DMS153 (cell line): ENCODE measurements around the gene CERT1.

ENCODE experiments used
- DNase-seq: peaks from one replicate; lab custom pipeline; 2025; lab: John Stamatoyannopoulos, UW

Gene CERT1

GRCh38 chr5:75471193-75471592 lies 40.2 kb downstream of the CERT1 start:
- no peak for DNase-seq

GRCh38 chr5:75469017-75469416 lies 42.4 kb downstream of the CERT1 start:
- no peak for DNase-seq

GRCh38 chr5:75468593-75468992 lies 42.8 kb downstream of the CERT1 start:
- DNase-seq, result no peak

- no peak for DNase-seq
These were observed 45.3 kb downstream of the CERT1 start for GRCh38 chr5:75466006-75466716.

GRCh38 chr5:75465480-75465879 lies 45.9 kb downstream of the CERT1 start:
- no peak for DNase-seq

- no peak for DNase-seq
These were observed 47.7 kb downstream of the CERT1 start for GRCh38 chr5:75463726-75464125.

DNA sequence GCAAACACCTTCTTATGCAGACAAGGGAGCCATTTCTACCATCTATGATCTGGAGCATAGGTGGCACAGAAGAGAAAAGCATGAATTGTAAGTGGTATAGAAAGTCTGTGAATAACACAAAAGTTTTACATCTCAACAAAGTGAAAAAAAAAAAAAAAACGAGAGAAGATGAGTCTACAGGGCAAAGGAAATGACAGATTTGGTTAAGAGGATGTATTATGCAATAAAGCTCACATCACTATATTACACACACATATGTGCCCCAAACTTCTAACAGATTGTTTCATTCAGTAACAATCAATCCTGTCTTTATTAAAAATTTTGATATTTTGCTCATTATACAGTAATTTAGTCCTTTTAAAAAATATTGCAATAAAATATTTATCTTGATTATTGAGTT lies 49.8 kb downstream of the CERT1 start:
- DNase-seq, result no peak

DNA sequence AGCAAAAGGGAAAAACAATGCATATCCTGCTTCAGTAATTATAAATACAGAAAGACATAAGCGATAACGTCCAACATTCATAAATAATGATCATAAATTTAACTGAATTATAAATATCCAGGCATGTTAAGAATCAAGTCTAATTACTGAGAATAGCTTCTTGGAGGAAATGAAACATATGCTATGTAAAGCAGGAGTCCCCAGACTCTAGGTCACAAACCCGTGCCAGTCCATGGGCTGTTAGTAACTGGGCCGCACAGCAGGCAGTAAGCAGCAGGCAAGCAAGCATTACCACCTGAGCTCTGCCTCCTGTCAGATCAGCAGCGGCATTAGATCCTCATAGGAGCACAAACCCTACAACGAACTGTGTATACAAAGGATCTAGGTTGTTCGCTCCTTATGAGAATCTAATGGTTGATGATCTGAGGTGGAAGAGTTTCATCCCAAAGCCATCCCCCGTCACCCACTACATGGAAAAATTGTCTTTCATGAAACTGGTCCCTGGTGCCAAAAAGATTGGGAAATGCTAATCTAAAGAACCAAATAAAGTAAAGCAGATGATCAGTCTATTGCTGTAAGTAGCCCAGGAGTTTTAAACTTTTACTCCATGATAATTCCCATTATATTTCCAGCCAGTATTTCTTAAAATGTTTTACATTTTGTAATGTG lies 50.4 kb downstream of the CERT1 start:
- peak; percentile 37 for DNase-seq

DNA sequence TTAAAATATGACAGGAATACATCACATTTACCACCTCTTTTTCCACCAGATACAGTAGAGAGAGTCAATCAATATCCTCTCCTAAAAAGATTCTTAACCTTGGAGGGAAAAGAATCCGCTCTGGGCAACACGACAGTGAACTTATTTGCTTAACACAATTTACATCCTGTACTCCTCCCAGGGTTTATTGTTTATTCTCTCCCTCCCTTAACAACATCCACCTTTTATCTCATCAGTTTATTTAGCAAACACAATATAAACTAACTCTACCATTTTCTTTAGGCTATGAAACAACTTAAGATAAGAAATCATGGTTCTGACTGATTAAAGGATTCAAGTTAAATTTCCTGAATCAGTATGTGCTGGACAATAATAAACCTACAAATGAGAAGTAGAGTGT lies 50.9 kb downstream of the CERT1 start:
- DNase-seq, result no peak

DNA sequence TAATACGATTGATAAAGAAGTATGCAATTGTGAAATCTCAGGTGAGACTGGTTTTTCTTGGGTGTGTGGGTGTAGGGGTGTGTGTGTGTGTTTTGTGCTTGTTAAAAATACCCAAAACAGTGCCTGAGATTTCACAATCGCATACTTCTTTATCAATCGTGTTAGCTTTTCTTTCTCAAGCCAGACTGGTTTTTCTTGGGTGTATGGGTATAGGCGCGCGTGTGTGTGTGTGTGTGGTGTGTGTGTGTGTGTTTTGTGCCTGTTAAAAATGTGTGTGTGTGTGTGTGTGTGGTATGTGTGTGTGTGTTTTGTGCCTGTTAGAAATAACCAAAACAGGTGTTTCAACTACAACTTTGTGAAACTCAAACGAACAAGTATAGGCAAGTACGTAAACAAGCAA lies 53.7 kb downstream of the CERT1 start:
- DNase-seq, result no peak

DNA sequence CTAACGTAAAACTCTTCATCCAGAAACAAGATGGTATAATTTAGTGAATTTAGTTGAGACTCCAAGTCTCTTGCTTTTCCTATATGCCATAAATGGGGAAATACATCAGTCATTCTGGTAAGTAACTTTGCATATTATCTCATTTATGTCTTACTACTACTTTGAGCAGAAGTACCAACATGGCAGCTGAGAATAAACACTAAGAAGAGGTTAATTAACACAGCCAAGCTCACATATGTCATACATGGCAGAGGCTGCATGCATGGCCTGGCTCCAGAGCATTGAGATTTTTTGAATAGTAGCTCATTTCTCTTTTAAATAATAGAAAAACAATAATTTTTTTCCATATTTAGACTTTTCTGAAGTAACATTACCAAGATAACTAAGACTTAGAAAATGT lies 54.3 kb downstream of the CERT1 start:
- DNase-seq, result no peak

DNA sequence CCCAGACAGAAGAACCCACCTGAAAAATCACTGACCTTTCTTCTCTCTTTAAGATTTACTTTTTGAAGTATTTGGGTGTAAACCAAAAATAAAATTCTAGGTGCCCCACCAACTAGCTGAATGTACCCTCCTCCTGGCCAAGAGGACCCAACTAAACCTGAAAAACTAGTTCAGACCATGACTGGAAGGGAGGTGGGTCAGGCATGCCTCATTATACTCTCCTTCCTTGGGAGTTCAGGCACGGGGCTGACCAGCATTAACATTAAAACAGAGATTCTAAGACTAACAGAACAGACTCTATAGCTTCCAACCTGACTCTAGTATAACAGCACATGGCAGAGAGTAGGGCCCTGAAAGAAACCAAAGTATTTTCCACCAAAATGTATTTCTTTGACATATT lies 61.4 kb downstream of the CERT1 start:
- DNase-seq, result no peak

DNA sequence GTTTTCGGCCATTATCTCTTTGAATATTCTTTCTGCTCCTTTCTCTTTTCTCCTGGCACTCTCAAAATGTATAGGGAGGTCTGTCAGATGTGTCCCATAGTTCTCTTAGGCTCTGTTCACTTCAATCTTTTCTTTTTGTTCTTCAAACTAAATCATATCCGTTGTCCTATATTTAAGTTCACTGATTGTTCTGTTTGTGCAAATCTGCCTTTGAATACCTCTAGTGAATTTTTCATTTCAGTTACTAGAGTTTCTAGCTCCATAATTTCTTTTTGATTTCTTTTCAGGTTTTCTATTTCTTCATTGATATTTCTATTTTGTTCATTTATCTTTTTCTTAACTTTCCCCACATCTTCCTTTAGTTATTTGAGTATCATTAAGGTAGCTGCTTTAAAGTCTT lies 65.4 kb downstream of the CERT1 start:
- DNase-seq, result no peak

- no peak for DNase-seq
These were observed 69.9 kb downstream of the CERT1 start for GRCh38 chr5:75441560-75441959.

- no peak for DNase-seq
These were observed 72.2 kb downstream of the CERT1 start for GRCh38 chr5:75439276-75439675.

- no peak for DNase-seq
These were observed 72.7 kb downstream of the CERT1 start for GRCh38 chr5:75438722-75439121.

DNA sequence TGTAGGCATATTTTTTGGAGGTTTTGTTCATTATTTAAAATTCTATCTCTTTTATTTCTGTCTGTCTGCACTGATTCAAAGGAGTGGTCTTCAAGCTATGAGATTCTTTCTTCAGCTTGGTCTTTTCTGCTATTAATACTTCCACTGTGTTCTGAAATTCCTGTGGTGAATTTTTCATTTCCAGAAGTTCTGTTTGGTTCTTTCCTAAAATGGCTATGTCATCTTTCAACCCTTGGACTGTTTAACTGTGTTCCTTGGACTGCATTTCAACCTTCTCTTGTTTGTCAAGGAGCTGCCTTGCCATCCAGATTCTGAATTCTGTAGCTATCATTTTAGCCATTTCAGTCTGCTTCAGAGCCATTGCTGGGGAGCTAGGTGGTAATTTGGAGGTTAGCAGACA lies 76.3 kb downstream of the CERT1 start:
- no peak for DNase-seq

GRCh38 chr5:75433814-75434506 lies 77.5 kb downstream of the CERT1 start:
- no peak for DNase-seq

- no peak for DNase-seq
These were observed 97.2 kb downstream of the CERT1 start for GRCh38 chr5:75414241-75414640.

DNA sequence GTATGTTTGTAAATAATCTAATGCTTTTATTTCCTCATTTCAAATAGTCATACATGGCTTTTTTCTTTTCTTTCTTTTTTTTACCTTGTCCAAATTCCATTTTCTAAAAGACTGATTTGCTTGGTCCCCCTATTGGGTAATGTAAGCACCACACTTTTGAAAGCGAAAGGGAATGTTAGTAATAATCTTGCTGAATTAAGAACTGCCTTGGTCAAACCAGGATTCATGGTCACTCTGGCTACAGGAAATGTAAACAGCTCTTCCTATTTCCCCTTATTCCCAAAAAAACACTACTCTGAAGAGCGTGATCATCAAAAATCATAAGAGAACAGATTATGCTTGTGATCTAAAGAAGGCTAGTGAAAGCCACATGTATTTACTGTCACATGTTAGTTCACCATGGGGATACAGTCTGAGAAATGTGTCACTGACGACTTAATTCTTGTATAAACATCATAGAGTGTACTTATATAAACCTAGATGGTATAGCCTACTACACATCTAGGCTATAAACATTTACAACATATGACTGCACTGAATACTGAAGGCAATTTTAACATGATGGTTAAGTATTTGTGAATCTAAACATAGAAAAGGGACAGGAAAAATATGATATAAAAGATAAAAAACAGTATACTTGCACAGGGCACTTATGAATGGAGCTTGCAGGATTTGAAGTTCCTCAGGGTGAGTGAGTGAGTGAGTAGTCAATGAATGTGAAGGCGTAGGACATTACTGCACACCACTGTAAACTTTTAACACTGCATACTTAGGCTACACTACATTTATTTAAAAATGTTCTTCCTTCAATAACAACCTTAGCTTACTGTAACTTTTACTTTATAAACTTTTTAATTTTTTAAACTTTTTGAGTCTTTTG lies 99.1 kb downstream of the CERT1 start:
- no peak for DNase-seq

- DNase-seq, result no peak
These were observed 106.1 kb downstream of the CERT1 start for GRCh38 chr5:75405296-75405695.

DNA sequence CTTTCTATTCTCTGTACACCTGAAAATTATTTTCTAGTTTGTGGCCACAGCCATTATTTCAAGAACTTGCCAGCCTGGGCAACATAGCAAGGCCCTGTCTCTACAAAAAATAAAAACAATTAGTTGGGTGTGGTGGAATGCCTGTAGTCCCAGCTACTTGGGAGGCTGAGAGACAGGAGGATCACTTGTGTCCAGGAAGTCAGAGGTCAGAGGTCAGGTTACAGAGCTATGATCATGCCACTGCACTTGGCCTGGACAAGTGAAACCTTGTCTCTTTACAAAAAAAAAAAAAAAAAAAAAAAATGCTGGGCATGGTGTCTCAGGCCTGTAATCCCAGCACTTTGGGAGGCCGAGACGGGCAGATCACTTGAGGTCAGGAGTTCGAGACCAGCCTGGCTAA lies 116.2 kb downstream of the CERT1 start:
- no peak for DNase-seq
